GM12865 (cell line): ENCODE data around the gene SLC44A3.

Source experiments
- DNase-seq: peaks from one replicate; pipeline ENCODE4 v3.0.0; 2010; ENCODE audit warnings: low read depth
- H3K4me3 ChIP-seq: 2 replicates; pipeline ENCODE4 v1.5.1; 2011; ENCODE audit warnings: mild to moderate bottlenecking, low read depth, low read length, control low read depth
- TF ChIP-seq, protein P1 (sequence below): IDR thresholded peaks from 2 replicates; pipeline ENCODE4 v1.5.1; 2011; ENCODE audit warnings: low read length, control low read depth, low read depth, inconsistent platforms; ENCODE audit not compliant: insufficient read depth; ENCODE audit errors: missing control alignments

SLC44A3 gene

DNA sequence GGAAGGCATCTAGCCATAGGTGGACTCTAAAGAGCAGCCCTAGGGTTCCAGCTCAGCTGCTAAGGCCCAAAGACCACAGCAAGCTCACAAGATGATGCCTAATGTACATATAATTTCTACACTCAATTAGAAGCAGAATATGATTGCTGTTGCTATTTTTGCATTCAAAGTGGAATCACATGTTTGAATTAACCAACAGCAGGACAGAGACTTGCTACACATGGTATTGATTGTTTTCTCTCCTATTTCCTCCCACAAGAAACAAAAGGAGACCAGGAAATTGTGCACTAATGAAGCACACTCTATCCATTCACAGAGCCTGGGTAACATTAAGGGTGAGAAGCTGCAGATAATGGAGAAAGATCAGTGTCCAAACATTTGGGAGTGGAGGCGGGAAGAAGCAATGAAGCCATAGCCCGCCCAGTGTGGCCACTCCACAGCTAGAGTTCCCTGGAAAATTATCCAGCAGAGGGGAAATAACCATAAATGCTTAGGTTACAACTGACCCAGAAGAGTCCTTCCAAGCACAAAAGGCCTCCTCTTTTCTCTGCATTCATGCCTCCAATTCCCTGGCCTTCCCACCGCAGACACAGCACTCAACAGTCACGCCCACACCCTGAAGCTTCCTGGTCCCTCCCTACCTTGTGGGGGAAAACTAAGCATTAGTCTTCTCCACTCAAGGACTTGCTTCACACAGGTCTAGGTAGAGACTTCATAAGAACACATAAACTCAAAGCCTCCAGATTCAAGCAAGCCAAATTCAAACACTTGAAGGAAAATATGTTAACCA is 99.3 kb downstream of the SLC44A3 start:
- no peak for DNase-seq
- H3K4me3 ChIP-seq = no peak overlapping the region
- TF ChIP-seq, protein P1, sequence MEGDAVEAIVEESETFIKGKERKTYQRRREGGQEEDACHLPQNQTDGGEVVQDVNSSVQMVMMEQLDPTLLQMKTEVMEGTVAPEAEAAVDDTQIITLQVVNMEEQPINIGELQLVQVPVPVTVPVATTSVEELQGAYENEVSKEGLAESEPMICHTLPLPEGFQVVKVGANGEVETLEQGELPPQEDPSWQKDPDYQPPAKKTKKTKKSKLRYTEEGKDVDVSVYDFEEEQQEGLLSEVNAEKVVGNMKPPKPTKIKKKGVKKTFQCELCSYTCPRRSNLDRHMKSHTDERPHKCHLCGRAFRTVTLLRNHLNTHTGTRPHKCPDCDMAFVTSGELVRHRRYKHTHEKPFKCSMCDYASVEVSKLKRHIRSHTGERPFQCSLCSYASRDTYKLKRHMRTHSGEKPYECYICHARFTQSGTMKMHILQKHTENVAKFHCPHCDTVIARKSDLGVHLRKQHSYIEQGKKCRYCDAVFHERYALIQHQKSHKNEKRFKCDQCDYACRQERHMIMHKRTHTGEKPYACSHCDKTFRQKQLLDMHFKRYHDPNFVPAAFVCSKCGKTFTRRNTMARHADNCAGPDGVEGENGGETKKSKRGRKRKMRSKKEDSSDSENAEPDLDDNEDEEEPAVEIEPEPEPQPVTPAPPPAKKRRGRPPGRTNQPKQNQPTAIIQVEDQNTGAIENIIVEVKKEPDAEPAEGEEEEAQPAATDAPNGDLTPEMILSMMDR = no peak

DNA sequence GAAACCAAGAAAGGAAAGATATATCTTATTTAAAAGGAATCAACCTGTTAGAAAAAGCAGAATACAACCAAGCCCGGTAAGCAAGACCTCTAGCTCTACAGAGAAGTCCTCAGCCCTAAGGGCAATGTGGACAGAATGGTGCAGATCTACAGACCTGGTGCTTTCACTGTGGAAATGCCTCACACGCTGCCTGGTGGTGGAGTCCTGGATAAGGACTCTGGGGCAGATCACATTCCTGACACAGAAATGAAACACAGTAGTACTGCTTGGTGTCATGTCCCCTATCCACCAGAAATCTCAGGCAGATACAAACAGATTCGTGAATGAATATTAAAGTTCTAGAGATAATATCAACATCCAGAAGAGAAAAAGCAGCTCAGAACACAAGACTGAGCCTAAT is 99.9 kb downstream of the SLC44A3 start:
- no peak overlapping the region for H3K4me3 ChIP-seq
- no peak for DNase-seq
- TF ChIP-seq, protein P1 = no peak

DNA sequence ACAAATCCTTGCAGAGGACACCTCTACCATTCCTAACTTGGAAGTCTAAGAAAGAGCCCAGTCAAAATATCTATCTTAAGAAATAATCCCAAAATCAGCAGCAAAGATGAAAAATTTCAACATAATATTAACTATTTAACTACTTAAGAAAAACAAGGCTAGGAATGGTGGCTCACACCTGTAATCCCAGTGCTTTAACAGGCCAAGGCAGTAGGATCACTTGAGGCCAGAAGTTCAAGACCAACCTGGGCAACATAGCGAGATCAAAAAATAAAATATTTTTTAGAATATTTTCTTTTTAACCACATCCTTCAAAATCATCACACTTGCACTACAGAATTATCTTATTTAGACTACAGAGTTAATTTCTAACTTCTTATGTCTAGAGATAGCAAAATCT is 101.8 kb downstream of the SLC44A3 start:
- H3K4me3 ChIP-seq = no peak overlapping the region
- DNase-seq = no peak
- TF ChIP-seq, protein P1 = no peak

DNA sequence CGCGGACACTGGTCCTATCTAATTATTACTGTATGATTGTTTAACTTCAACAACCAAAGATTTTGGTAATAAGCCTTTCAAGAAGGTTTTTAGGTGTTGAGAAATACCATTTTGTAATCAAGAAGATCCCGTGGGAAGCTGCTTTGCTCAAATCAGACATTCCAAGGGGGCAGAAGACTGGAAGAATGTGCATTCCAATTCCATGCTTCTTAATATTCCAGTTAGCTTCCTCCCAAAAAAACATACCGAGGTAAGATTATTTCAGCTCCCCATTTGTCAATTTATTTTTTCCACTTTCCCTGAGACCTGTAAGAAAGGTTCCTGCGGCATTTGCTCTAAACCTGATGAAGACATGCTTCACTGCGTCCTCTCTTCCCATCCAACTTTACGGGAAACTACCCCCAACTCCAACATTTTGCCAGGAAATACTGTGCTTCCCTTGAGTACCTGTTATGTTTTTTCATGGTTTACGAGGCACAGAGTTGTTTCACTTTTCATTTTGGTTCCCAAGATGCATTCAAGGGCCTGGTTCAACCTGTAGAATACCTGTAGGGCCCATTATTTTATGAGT is 102.7 kb downstream of the SLC44A3 start:
- no peak for DNase-seq
- no peak overlapping the region for H3K4me3 ChIP-seq
- TF ChIP-seq, protein P1 = no peak

DNA sequence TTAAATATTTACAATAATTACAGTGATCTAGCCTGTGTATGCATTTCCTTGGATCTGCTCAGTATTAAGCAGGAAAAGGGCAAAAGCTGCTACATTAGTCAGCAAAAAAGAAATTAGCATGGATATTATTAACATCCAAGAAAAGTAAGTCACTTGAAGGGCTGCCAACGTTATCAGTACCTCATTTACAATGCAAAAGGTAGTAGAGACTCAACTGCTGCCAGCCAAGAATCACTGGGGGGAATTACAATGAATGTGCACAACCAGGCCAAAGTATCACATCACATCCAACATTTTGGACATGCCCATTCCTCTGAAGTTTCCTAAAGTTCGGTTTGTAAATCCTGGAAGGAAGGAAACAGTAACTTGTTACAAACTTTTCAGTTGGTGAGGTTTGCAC is 104.8 kb downstream of the SLC44A3 start:
- TF ChIP-seq, protein P1 = no peak
- H3K4me3 ChIP-seq = no peak overlapping the region
- DNase-seq = no peak

DNA sequence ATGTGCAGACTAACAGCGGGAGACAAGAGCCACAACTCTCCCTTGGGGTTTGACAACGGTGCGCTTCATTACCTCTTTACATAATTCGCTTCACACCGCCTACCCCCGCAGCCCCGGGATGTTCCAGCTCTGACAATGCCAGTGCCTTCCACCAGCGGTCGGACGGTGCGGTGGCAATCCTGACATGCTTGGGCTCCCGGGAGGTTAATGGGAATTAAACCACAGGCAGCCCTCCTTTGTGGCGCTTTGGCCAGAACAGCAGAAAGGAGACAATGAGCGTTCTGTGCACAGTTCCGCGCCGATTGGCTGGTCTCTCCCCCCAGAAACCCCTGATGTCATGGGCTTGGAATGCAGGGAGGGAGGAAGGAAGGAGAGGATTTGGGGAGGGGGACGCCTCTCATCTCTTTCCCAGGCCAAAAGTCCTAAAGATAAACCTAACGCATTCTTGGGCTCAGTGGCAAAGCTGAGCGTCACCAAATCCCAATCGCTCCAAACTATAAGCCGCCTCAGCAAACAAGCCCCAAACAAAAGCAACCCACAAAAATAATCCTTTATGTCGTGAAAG is 105.5 kb downstream of the SLC44A3 start:
- DNase-seq = peak; percentile 18
- H3K4me3 ChIP-seq = no peak overlapping the region
- TF ChIP-seq, protein P1 = no peak
